ENCODE data around the gene ENOX1. TPM values are rescaled to one million over a fixed set of nuclear protein-coding genes. Genes with fewer than 3 reads are reported as not detected.

Gene ENOX1
- total and polyA plus RNA-seq, 4 experiments from 2014 or later = not detected

GRCh38 chr13:43537124-43537523, 249.6 kb downstream of the ENOX1 start:
- Mint-ChIP-seq H3K9me3 (peaks cover 0 to 3% (median 0%) of the 10 kb centered on the region in 8 donors), H3K27ac (no peak overlapping the region), H3K27me3 (no peaks in the 10 kb centered on the region), H3K4me1 (no peaks in the 10 kb centered on the region), H3K36me3 (no peaks in the 10 kb centered on the region), H3K4me3 (no peak overlapping the region)
- Histone ChIP-seq H3K27ac (ENCODE audit: low read depth, low read length) (no peak overlapping the region), H3K27me3 (ENCODE audit: insufficient read depth, low read length) (no peaks in the 10 kb centered on the region), H3K36me3 (ENCODE audit: insufficient read depth, low read length) (no peaks in the 10 kb centered on the region), H3K4me3 (ENCODE audit: low read length in 2 of 2) (no peak overlapping the region), H3K4me1 (ENCODE audit: insufficient read depth, low read length) (no peaks in the 10 kb centered on the region), H3K9me3 (ENCODE audit: control insufficient read depth in 1 of 2, low read length in 2 of 2) (no peaks in the 10 kb centered on the region)
- intact Hi-C loops (cut with micrococcal nuclease) = no loop called here
- ChIA-PET POLR2A (ENCODE audit: partially characterized antibody) (no interaction called here), CTCF (ENCODE audit: partially characterized antibody) (no interaction called here)
- no peak for DNase-seq

- H3K9me3 Mint-ChIP-seq = no peaks in the 10 kb centered on the region
- Histone ChIP-seq H3K4me1 (ENCODE audit: insufficient read depth, low read length) (no peaks in the 10 kb centered on the region), H3K4me3 (ENCODE audit: low read length in 2 of 2) (no peak overlapping the region), H3K27me3 (ENCODE audit: insufficient read depth, low read length) (no peaks in the 10 kb centered on the region), H3K36me3 (ENCODE audit: insufficient read depth, low read length) (no peaks in the 10 kb centered on the region), H3K9me3 (ENCODE audit: control insufficient read depth in 1 of 2, low read length in 2 of 2) (no peaks in the 10 kb centered on the region), H3K27ac (ENCODE audit: low read depth, low read length) (no peak overlapping the region)
- no peaks in the 10 kb centered on the region for H3K27me3 Mint-ChIP-seq
- no peaks in the 10 kb centered on the region for H3K36me3 Mint-ChIP-seq
- ChIA-PET CTCF (ENCODE audit: partially characterized antibody) (no interaction called here), POLR2A (ENCODE audit: partially characterized antibody) (no interaction called here)
- no peak for DNase-seq
- H3K4me1 Mint-ChIP-seq = no peaks in the 10 kb centered on the region
- intact Hi-C loops (cut with micrococcal nuclease) = no loop called here
- H3K4me3 Mint-ChIP-seq = no peak overlapping the region
- H3K27ac Mint-ChIP-seq = no peak overlapping the region
Observed at GRCh38 chr13:43529796-43530195, 257.0 kb downstream of the ENOX1 start.

GRCh38 chr13:43528992-43529391, 257.8 kb downstream of the ENOX1 start:
- intact Hi-C loops (cut with micrococcal nuclease) = no loop called here
- CTCF ChIA-PET (ENCODE audit: partially characterized antibody) = no interaction called here

GRCh38 chr13:43522788-43523187, 264.0 kb downstream of the ENOX1 start:
- DNase-seq = no peak
- H3K27ac Mint-ChIP-seq = no peak overlapping the region
- H3K27me3 ChIP-seq (ENCODE audit: insufficient read depth, low read length) = no peaks in the 10 kb centered on the region
- H3K4me1 Mint-ChIP-seq = no peaks in the 10 kb centered on the region
- no peaks in the 10 kb centered on the region for H3K27me3 Mint-ChIP-seq
- ChIA-PET CTCF (ENCODE audit: partially characterized antibody) (no interaction called here), POLR2A (ENCODE audit: partially characterized antibody) (no interaction called here)
- H3K4me3 Mint-ChIP-seq = no peak overlapping the region
- intact Hi-C loops (cut with micrococcal nuclease) = no loop called here
- H3K9me3 ChIP-seq (ENCODE audit: control insufficient read depth in 1 of 2, low read length in 2 of 2) = no peaks in the 10 kb centered on the region
- H3K27ac ChIP-seq (ENCODE audit: low read depth, low read length) = no peak overlapping the region
- H3K36me3 ChIP-seq (ENCODE audit: insufficient read depth, low read length) = no peaks in the 10 kb centered on the region
- H3K9me3 Mint-ChIP-seq = peaks cover 0 to 3% (median 0%) of the 10 kb centered on the region in 8 donors
- H3K36me3 Mint-ChIP-seq = no peaks in the 10 kb centered on the region
- H3K4me3 ChIP-seq (ENCODE audit: low read length in 2 of 2) = no peak overlapping the region
- H3K4me1 ChIP-seq (ENCODE audit: insufficient read depth, low read length) = no peaks in the 10 kb centered on the region

More at GRCh38 chr13:43528992-43529391, 257.8 kb downstream of the ENOX1 start:
- no peaks in the 10 kb centered on the region for H3K27me3 Mint-ChIP-seq
- POLR2A ChIA-PET (ENCODE audit: partially characterized antibody) = no interaction called here
- H3K27me3 ChIP-seq (ENCODE audit: insufficient read depth, low read length) = no peaks in the 10 kb centered on the region
- H3K36me3 Mint-ChIP-seq = no peaks in the 10 kb centered on the region
- no peak overlapping the region for H3K4me3 Mint-ChIP-seq
- H3K4me1 ChIP-seq (ENCODE audit: insufficient read depth, low read length) = no peaks in the 10 kb centered on the region
- no peak overlapping the region for H3K27ac Mint-ChIP-seq
- no peaks in the 10 kb centered on the region for H3K9me3 ChIP-seq (ENCODE audit: control insufficient read depth in 1 of 2, low read length in 2 of 2)
- H3K36me3 ChIP-seq (ENCODE audit: insufficient read depth, low read length) = no peaks in the 10 kb centered on the region
- no peak overlapping the region for H3K27ac ChIP-seq (ENCODE audit: low read depth, low read length)
- DNase-seq = no peak
- no peak overlapping the region for H3K4me3 ChIP-seq (ENCODE audit: low read length in 2 of 2)
- H3K9me3 Mint-ChIP-seq = peaks cover 0 to 3% (median 0%) of the 10 kb centered on the region in 8 donors
- H3K4me1 Mint-ChIP-seq = no peaks in the 10 kb centered on the region

GRCh38 chr13:43520351-43520750, 266.4 kb downstream of the ENOX1 start:
- no peak overlapping the region for H3K4me3 ChIP-seq (ENCODE audit: low read length in 2 of 2)
- H3K27me3 ChIP-seq (ENCODE audit: insufficient read depth, low read length) = no peaks in the 10 kb centered on the region
- no peak for DNase-seq
- H3K9me3 ChIP-seq (ENCODE audit: control insufficient read depth in 1 of 2, low read length in 2 of 2) = no peaks in the 10 kb centered on the region
- no peaks in the 10 kb centered on the region for H3K4me1 Mint-ChIP-seq
- H3K27me3 Mint-ChIP-seq = no peaks in the 10 kb centered on the region
- H3K9me3 Mint-ChIP-seq = peaks cover 0 to 3% (median 0%) of the 10 kb centered on the region in 8 donors
- CTCF ChIA-PET (ENCODE audit: partially characterized antibody) = no interaction called here
- no peak overlapping the region for H3K4me3 Mint-ChIP-seq
- H3K27ac Mint-ChIP-seq = no peak overlapping the region
- H3K36me3 Mint-ChIP-seq = no peaks in the 10 kb centered on the region
- POLR2A ChIA-PET (ENCODE audit: partially characterized antibody) = no interaction called here
- no peaks in the 10 kb centered on the region for H3K36me3 ChIP-seq (ENCODE audit: insufficient read depth, low read length)
- no peaks in the 10 kb centered on the region for H3K4me1 ChIP-seq (ENCODE audit: insufficient read depth, low read length)
- no peak overlapping the region for H3K27ac ChIP-seq (ENCODE audit: low read depth, low read length)
- intact Hi-C loops (cut with micrococcal nuclease) = no loop called here

GRCh38 chr13:43518833-43519232, 267.9 kb downstream of the ENOX1 start:
- intact Hi-C loops (cut with micrococcal nuclease) = no loop called here
- Histone ChIP-seq H3K4me1 (ENCODE audit: insufficient read depth, low read length) (no peaks in the 10 kb centered on the region), H3K27ac (ENCODE audit: low read depth, low read length) (no peak overlapping the region), H3K36me3 (ENCODE audit: insufficient read depth, low read length) (no peaks in the 10 kb centered on the region), H3K4me3 (ENCODE audit: low read length in 2 of 2) (no peak overlapping the region), H3K27me3 (ENCODE audit: insufficient read depth, low read length) (no peaks in the 10 kb centered on the region), H3K9me3 (ENCODE audit: control insufficient read depth in 1 of 2, low read length in 2 of 2) (no peaks in the 10 kb centered on the region)
- H3K36me3 Mint-ChIP-seq = no peaks in the 10 kb centered on the region
- ChIA-PET CTCF (ENCODE audit: partially characterized antibody) (no interaction called here), POLR2A (ENCODE audit: partially characterized antibody) (no interaction called here)
- no peak overlapping the region for H3K4me3 Mint-ChIP-seq
- no peaks in the 10 kb centered on the region for H3K4me1 Mint-ChIP-seq
- no peaks in the 10 kb centered on the region for H3K9me3 Mint-ChIP-seq
- no peaks in the 10 kb centered on the region for H3K27me3 Mint-ChIP-seq
- no peak overlapping the region for H3K27ac Mint-ChIP-seq
- DNase-seq = no peak

- H3K9me3 Mint-ChIP-seq = no peaks in the 10 kb centered on the region
- intact Hi-C loops (cut with micrococcal nuclease) = no loop called here
- no peaks in the 10 kb centered on the region for H3K4me1 ChIP-seq (ENCODE audit: insufficient read depth, low read length)
- H3K36me3 Mint-ChIP-seq = no peaks in the 10 kb centered on the region
- no peaks in the 10 kb centered on the region for H3K27me3 Mint-ChIP-seq
- H3K27ac ChIP-seq (ENCODE audit: low read depth, low read length) = no peak overlapping the region
- H3K27ac Mint-ChIP-seq = no peak overlapping the region
- no peaks in the 10 kb centered on the region for H3K4me1 Mint-ChIP-seq
- H3K9me3 ChIP-seq (ENCODE audit: control insufficient read depth in 1 of 2, low read length in 2 of 2) = no peaks in the 10 kb centered on the region
- no peaks in the 10 kb centered on the region for H3K36me3 ChIP-seq (ENCODE audit: insufficient read depth, low read length)
- no peaks in the 10 kb centered on the region for H3K27me3 ChIP-seq (ENCODE audit: insufficient read depth, low read length)
- ChIA-PET POLR2A (ENCODE audit: partially characterized antibody) (no interaction called here), CTCF (ENCODE audit: partially characterized antibody) (no interaction called here)
- H3K4me3 ChIP-seq (ENCODE audit: low read length in 2 of 2) = no peak overlapping the region
- no peak for DNase-seq
- no peak overlapping the region for H3K4me3 Mint-ChIP-seq
Observed at GRCh38 chr13:43516401-43516833, 270.4 kb downstream of the ENOX1 start.

- H3K36me3 Mint-ChIP-seq = no peaks in the 10 kb centered on the region
- intact Hi-C loops (cut with micrococcal nuclease) = no loop called here
- DNase-seq = no peak
- Histone ChIP-seq H3K36me3 (ENCODE audit: insufficient read depth, low read length) (no peaks in the 10 kb centered on the region), H3K4me3 (ENCODE audit: low read length in 2 of 2) (no peak overlapping the region), H3K4me1 (ENCODE audit: insufficient read depth, low read length) (no peaks in the 10 kb centered on the region), H3K27ac (ENCODE audit: low read depth, low read length) (no peak overlapping the region), H3K9me3 (ENCODE audit: control insufficient read depth in 1 of 2, low read length in 2 of 2) (no peaks in the 10 kb centered on the region), H3K27me3 (ENCODE audit: insufficient read depth, low read length) (no peaks in the 10 kb centered on the region)
- no peaks in the 10 kb centered on the region for H3K27me3 Mint-ChIP-seq
- no peak overlapping the region for H3K27ac Mint-ChIP-seq
- no peaks in the 10 kb centered on the region for H3K4me1 Mint-ChIP-seq
- ChIA-PET CTCF (ENCODE audit: partially characterized antibody) (no interaction called here), POLR2A (ENCODE audit: partially characterized antibody) (no interaction called here)
- H3K4me3 Mint-ChIP-seq = no peak overlapping the region
- no peaks in the 10 kb centered on the region for H3K9me3 Mint-ChIP-seq
Observed at GRCh38 chr13:43515531-43515930, 271.2 kb downstream of the ENOX1 start.

Measured in CD4-positive, alpha-beta memory T cell (primary cell).